Measurements from ENCODE around the gene CDHR3. TPM values are rescaled to one million over a fixed set of nuclear protein-coding genes. Genes with fewer than 3 reads are reported as not detected.

Gene CDHR3
- total and polyA plus RNA-seq, 2 of the 8 experiments (the other 6 are each of a cell fraction or from before 2014, with no cell fraction given) = 6.4 to 6.8 TPM

DNA sequence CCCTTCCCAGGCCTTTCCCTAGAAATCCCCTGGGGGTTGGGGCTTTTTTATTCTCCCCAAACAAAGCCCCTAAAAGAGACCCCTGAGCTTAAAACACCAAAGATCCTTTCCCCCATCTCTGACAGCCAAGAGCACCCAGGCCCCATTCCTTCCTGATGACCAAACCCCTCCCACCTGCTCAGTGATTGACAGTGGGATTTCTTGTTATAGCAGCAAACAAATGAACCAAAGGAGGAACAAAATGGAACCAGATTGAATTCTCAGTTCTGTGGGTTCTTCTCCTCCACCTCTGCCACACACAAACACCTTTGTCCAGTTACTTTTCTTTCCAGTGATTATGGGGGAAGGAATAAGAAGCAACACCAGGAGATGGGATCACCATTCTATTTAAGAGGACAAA lies 21.5 kb upstream of the CDHR3 start:
- H2BK5ac ChIP-seq (ENCODE audit: low read depth, low read length) = no peak overlapping the region
- DNase-seq (ENCODE audit: low read depth in 1 of 2, low spot score in 2 of 2) (no peak), FAIRE-seq (no peak)
- no peak overlapping the region for H3K4me2 ChIP-seq (ENCODE audit: insufficient read depth in 1 of 2, low read depth in 2 of 2, low read length in 2 of 2)
- H4K20me1 ChIP-seq (replicated peaks in 1 of 2; ENCODE audit: control insufficient read depth in 1 of 2, insufficient read depth in 2 of 2, low read length in 2 of 2) = no peaks in the 10 kb centered on the region
- no peaks in the 10 kb centered on the region for H3K79me2 ChIP-seq (ENCODE audit: control insufficient read depth in 1 of 2, insufficient read depth in 2 of 2, low read length in 2 of 2)
- no peak for TF ChIP-seq RFX5 (IDR thresholded peaks at IDR 0.05; ENCODE audit: borderline replicate concordance, low read depth, low read length)
- TF ChIP-seq FOSL1 (IDR thresholded peaks at IDR 0.05; ENCODE audit: insufficient read depth, low read depth, low read length) = no peak
- TF ChIP-seq KDM5A (IDR thresholded peaks at IDR 0.05; ENCODE audit: low read length) = no peak
- TF ChIP-seq HDAC2 (IDR thresholded peaks at IDR 0.05; ENCODE audit: borderline replicate concordance in 1 of 2, low read depth in 2 of 2, low read length in 2 of 2) = no peak
- TF ChIP-seq EZH2 (IDR thresholded peaks at IDR 0.05; ENCODE audit: low read depth, low read length, severe bottlenecking) = no peak
- TF ChIP-seq ZNF274 (IDR thresholded peaks at IDR 0.05; ENCODE audit: borderline replicate concordance, extremely low read depth, low read length) = no peak
- TF ChIP-seq BRCA1 (IDR thresholded peaks at IDR 0.05; ENCODE audit: low read depth, low read length) = no peak
- TF ChIP-seq JUND (IDR thresholded peaks at IDR 0.05; ENCODE audit: low read length) = no peak
- no peak for TF ChIP-seq POU5F1 (IDR thresholded peaks at IDR 0.05; ENCODE audit: low read depth, low read length)
- TF ChIP-seq RNF2 (IDR thresholded peaks at IDR 0.05; ENCODE audit: borderline replicate concordance, low read depth, low read length, missing control alignments, poor library complexity, severe bottlenecking) = no peak
- H3K23ac ChIP-seq (ENCODE audit: insufficient read length) = no peak overlapping the region
- H3K18ac ChIP-seq (ENCODE audit: extremely low read depth, low read length) = no peak overlapping the region
- no peak overlapping the region for H4K8ac ChIP-seq (ENCODE audit: extremely low read depth, insufficient read depth, low read length)
- no peak overlapping the region for H2BK15ac ChIP-seq (ENCODE audit: low read length)
- no peak overlapping the region for H4K5ac ChIP-seq (ENCODE audit: insufficient read length, low read depth, low read length)
- no peak overlapping the region for H2AFZ ChIP-seq (ENCODE audit: low read length)
- H3K4me3 ChIP-seq (ENCODE audit: extremely low read depth in 1 of 4, insufficient read depth in 2 of 4, low read depth in 3 of 4, low read length in 4 of 4) = no peak overlapping the region
- ChIA-PET POLR2A (ENCODE audit: partially characterized antibody) (no interaction called here), CTCF (ENCODE audit: partially characterized antibody) (no interaction called here)
- no peak overlapping the region for H3K9ac ChIP-seq (replicated peaks in 1 of 4; ENCODE audit: extremely low read depth in 1 of 4, low read depth in 3 of 4, low read length in 3 of 4)
- H3K23me2 ChIP-seq (ENCODE audit: low read depth, low read length) = no peaks in the 10 kb centered on the region; the same call in 1 of the 2 replicates
- H3K27ac ChIP-seq (ENCODE audit: low read depth, low read length) = no peak overlapping the region
- no peak overlapping the region for H2BK20ac ChIP-seq (ENCODE audit: low read length)
- H3K79me1 ChIP-seq (ENCODE audit: low read depth, low read length) = no peaks in the 10 kb centered on the region; the same call in 1 of the 2 replicates
- H3K36me3 ChIP-seq (ENCODE audit: control insufficient read depth in 2 of 4, insufficient read depth in 4 of 4, low read length in 3 of 4) = no peaks in the 10 kb centered on the region
- H3K14ac ChIP-seq (ENCODE audit: insufficient read length) = no peak overlapping the region
- peaks cover 0 to 3% (median 0%) of the 10 kb centered on the region in 4 experiments; a peak in 1 of 7 replicates for H3K4me1 ChIP-seq (replicated peaks in 1 of 4; ENCODE audit: control insufficient read depth in 3 of 4, insufficient read depth in 4 of 4, low read length in 3 of 4)
- H2BK12ac ChIP-seq (ENCODE audit: low read depth, low read length) = no peak overlapping the region
- no peaks in the 10 kb centered on the region for H3K9me3 ChIP-seq (ENCODE audit: insufficient read depth in 2 of 2, low read depth in 1 of 2, low read length in 1 of 2)
- H2BK120ac ChIP-seq (replicated peaks; ENCODE audit: low read depth, low read length) = no peak overlapping the region
- no peak overlapping the region for H2AK5ac ChIP-seq (ENCODE audit: low read depth, low read length)
- no peak overlapping the region for H3K4ac ChIP-seq (replicated peaks; ENCODE audit: insufficient read length, low read depth, low read length)
- no peak overlapping the region for H4K91ac ChIP-seq (replicated peaks; ENCODE audit: insufficient read length, low read length)
- H3K27me3 ChIP-seq (replicated peaks in 1 of 4; ENCODE audit: control insufficient read depth in 3 of 4, extremely low read depth in 1 of 4, insufficient read depth in 3 of 4, low read length in 3 of 4) = no peaks in the 10 kb centered on the region
- no peak overlapping the region for H3K56ac ChIP-seq (replicated peaks; ENCODE audit: insufficient read length, low read depth, low read length)
